Adrenal gland (tissue), 12 donors: ENCODE data around the gene ZNF783. TPM values are rescaled to one million over a fixed set of nuclear protein-coding genes. Genes with fewer than 3 reads are reported as not detected.
"Not testable (repeated sequence)": the region's sequence is repeated elsewhere in the genome, so short reads cannot be mapped to it uniquely, and the experiment has no call there.

ENCODE experiments used
- DNase-seq, 7 donors: peaks; one replicate each; pipeline ENCODE4 v3.0.0-alpha.2; 2019 to 2020
- H3K27ac ChIP-seq, 5 donors: fragments of 200-600 bp; sonication (generic) in 4 of 5; 1 replicate in 3 of 5; 2 replicates in 2 of 5; pipeline versions ENCODE4 v1.5.1 to v1.8.0; 2016 to 2020; ENCODE audit warnings: mild to moderate bottlenecking in 1 of 5
- H3K27me3 ChIP-seq: fragments of 200-600 bp; 2 replicates; pipeline ENCODE4 v1.8.0; 2021
- H3K36me3 ChIP-seq, 2 donors: fragments of 200-600 bp; replicated peaks in 1 of 2; 1 replicate in 1 of 2; 2 replicates in 1 of 2; pipeline versions ENCODE4 v1.5.1 to v1.8.0; 2018 to 2022
- H3K4me1 ChIP-seq, 2 donors: fragments of 200-600 bp; replicated peaks in 1 of 2; 1 replicate in 1 of 2; 2 replicates in 1 of 2; pipeline versions ENCODE4 v1.5.1 to v1.8.0; 2018 to 2021
- H3K4me3 ChIP-seq, 4 donors: fragments of 200-600 bp; sonication (generic) in 3 of 4; one replicate each; pipeline ENCODE4 v1.5.1; 2016 to 2018
- H3K9me3 ChIP-seq, 3 donors: fragments of 200-600 bp; sonication (generic) in 1 of 3; replicated peaks in 1 of 3; 1 replicate in 2 of 3; 2 replicates in 1 of 3; pipeline versions ENCODE4 v1.5.1 to v1.8.0; 2016 to 2021
- POLR2A ChIP-seq, 2 donors: fragments of 450-650 bp; IDR thresholded peaks; one replicate each; pipeline ENCODE4 v1.6.1; 2017; ENCODE audit warnings: antibody characterized with exemption in 2 of 2, mild to moderate bottlenecking in 2 of 2, moderate library complexity in 1 of 2
- WGBS, 4 donors: extraction: QIAGEN DNeasy Blood & Tissue Kit in 2 of 4; methylation state at CpG; one replicate each; pipeline versions ENCODE4 v1.1.5 to v1.1.7; 2013 to 2017; 5-methylcytosine and 5-hydroxymethylcytosine counted together
- intact Hi-C, 2 donors: fragments of 100-400 bp; cut with DNase I; formaldehyde crosslinking; loops; one replicate each; pipeline versions ENCODE4 v1.14.1 to v1.15.0; 2022 to 2023
- polyA plus RNA-seq, 3 donors: library from polyadenylated mRNA; stranded (reverse); fragments of 200-250 nt in 2 of 3; fragments of 350-450 nt in 1 of 3; fragmentation: Illumina TruSeq in 1 of 3; extraction: RNeasy Lipid Tissue Mini Kit (QIAGEN cat#74804) in 1 of 3; gene quantifications; one replicate each; pipeline ENCODE4 v1.2.3, GENCODE V29; 2013 to 2014
- total RNA-seq, 9 donors: library from RNA; depleted of rRNA in 4 of 9; stranded (reverse); fragments of >200 nt in 4 of 9; fragments of 120-200 nt in 1 of 9; fragmentation: NEBNext Ultra II Directional in 1 of 9; extraction: Animal tissue kit (Norgen Biotek cat#: 25700) in 1 of 9; gene quantifications; one replicate each; pipeline versions ENCODE4 v1.1.0 to v1.2.4, GENCODE V29; 2013 to 2023
- TF ChIP-seq, protein P1 (sequence below), 6 experiments: fragments of 450-650 bp in 4 of 6; fragments of 200-600 bp in 2 of 6; sonication (generic) in 1 of 6; IDR thresholded peaks; 1 replicate in 5 of 6; 2 replicates in 1 of 6; pipeline versions ENCODE4 v1.5.1 to v1.8.0; 2016 to 2021; ENCODE audit warnings: antibody characterized with exemption in 6 of 6, mild to moderate bottlenecking in 2 of 6, moderate library complexity in 1 of 6
- donor health status: healthy with polysubstance abuse.
- donor health status: Bipolar disorder and iron deficiency.
- donor health status: DM: yes; HTN: yes; CAD: no.
- donor health status: DM: no; HTN: no; CAD: no.
- donor health status: DM: no; HTN: no; CAD: no.
- donor health status: DM: yes; HTN: yes; CAD: no.

The ZNF783 gene
- total and polyA plus RNA-seq, 12 donors: 3.2 to 23.6 (median 8.5) TPM

DNA sequence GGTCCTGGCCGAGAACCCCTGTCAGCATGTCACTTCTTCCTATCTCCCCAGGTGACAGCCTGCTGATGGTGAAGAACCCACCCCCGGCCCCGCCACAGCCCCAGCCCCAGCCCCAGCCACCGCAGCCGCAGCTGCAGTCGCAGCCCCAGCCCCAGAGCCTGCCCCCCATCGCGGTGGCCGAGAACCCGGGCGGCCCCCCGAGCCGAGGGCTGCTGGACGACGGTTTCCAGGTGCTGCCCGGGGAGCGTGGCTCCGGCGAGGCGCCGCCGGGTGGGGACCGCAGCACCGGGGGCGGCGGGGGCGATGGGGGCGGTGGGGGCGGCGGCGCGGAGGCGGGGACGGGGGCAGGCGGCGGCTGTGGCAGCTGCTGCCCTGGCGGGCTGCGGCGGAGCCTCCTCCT lies 38.2 kb upstream of the ZNF783 start:
- H3K27me3 ChIP-seq: no peaks in the 10 kb centered on the region
- peaks cover 0 to 3% of the 10 kb centered on the region in 2 donors for H3K4me1 ChIP-seq
- no peak for DNase-seq
- intact Hi-C loops: no loop called here
- H3K36me3 ChIP-seq: peaks cover 0 to 46% of the 10 kb centered on the region in 2 donors
- peak overlapping the region in 3 of 5 donors; percentile 43 to 82 (median 73) for H3K27ac ChIP-seq
- no peak overlapping the region for H3K4me3 ChIP-seq
- no peaks in the 10 kb centered on the region for H3K9me3 ChIP-seq
- no peak for TF ChIP-seq POLR2A (IDR thresholded peaks at IDR 0.05)
- TF ChIP-seq, protein P1, sequence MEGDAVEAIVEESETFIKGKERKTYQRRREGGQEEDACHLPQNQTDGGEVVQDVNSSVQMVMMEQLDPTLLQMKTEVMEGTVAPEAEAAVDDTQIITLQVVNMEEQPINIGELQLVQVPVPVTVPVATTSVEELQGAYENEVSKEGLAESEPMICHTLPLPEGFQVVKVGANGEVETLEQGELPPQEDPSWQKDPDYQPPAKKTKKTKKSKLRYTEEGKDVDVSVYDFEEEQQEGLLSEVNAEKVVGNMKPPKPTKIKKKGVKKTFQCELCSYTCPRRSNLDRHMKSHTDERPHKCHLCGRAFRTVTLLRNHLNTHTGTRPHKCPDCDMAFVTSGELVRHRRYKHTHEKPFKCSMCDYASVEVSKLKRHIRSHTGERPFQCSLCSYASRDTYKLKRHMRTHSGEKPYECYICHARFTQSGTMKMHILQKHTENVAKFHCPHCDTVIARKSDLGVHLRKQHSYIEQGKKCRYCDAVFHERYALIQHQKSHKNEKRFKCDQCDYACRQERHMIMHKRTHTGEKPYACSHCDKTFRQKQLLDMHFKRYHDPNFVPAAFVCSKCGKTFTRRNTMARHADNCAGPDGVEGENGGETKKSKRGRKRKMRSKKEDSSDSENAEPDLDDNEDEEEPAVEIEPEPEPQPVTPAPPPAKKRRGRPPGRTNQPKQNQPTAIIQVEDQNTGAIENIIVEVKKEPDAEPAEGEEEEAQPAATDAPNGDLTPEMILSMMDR (IDR thresholded peaks at IDR 0.05): no peak
- WGBS, 4 donors: 92 to 100% (median 97%) methylated on average over 3 to 38 of the region's 39 CpGs

DNA sequence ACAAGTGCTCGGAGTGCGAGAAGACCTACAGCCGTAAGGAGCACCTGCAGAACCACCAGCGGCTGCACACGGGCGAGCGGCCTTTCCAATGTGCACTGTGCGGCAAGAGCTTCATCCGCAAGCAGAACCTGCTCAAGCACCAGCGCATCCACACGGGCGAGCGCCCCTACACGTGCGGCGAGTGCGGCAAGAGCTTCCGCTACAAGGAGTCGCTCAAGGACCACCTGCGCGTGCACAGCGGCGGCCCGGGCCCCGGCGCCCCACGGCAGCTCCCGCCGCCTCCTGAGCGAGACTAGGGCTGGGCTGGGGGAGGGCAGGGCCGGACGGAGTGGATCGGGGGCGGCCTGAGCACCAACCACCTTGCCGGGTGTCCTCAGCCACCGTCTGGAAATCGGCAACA lies 37.6 kb upstream of the ZNF783 start:
- intact Hi-C loops: no loop called here
- Histone ChIP-seq H3K4me3 (no peak overlapping the region), H3K36me3 (peaks cover 0 to 40% of the 10 kb centered on the region in 2 donors), H3K4me1 (peaks cover 0 to 3% of the 10 kb centered on the region in 2 donors), H3K27ac (no peak overlapping the region), H3K9me3 (no peaks in the 10 kb centered on the region), H3K27me3 (no peaks in the 10 kb centered on the region)
- TF ChIP-seq POLR2A (IDR thresholded peaks at IDR 0.05): no peak
- TF ChIP-seq, protein P1 (IDR thresholded peaks at IDR 0.05): no peak
- WGBS, 4 donors: 96 to 98% (median 96%) methylated on average over 10 to 37 of the region's 37 CpGs
- no peak for DNase-seq

DNA sequence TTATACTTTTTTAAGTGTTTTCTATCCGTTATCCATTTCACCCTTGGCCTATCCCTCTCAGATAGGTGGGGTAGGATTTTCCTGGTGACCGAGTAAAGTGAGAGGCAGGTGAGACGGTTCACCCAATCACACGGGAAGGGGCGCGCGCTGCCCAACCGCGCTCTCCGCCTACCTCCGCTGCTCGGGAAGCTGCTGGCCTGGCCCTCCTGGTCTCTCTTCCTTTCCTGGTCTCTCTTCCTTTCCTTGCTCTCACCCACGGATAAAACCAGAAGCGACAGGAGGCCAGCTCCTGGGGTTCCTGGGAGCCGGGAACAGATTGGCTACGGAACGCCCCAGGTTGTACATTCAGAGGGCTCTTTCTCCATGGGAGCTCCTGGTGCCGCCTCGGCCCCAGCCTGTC lies 36.9 kb upstream of the ZNF783 start:
- Histone ChIP-seq H3K27me3 (no peaks in the 10 kb centered on the region), H3K4me1 (peaks cover 0 to 3% of the 10 kb centered on the region in 2 donors), H3K4me3 (no peak overlapping the region), H3K9me3 (no peaks in the 10 kb centered on the region), H3K36me3 (peaks cover 0 to 33% of the 10 kb centered on the region in 2 donors), H3K27ac (no peak overlapping the region)
- intact Hi-C loops: no loop called here
- DNase-seq: no peak
- WGBS, 4 donors: 94 to 96% (median 95%) methylated on average over 13 to 19 of the region's 19 CpGs
- TF ChIP-seq, protein P1 (IDR thresholded peaks at IDR 0.05): no peak
- no peak for TF ChIP-seq POLR2A (IDR thresholded peaks at IDR 0.05)

DNA sequence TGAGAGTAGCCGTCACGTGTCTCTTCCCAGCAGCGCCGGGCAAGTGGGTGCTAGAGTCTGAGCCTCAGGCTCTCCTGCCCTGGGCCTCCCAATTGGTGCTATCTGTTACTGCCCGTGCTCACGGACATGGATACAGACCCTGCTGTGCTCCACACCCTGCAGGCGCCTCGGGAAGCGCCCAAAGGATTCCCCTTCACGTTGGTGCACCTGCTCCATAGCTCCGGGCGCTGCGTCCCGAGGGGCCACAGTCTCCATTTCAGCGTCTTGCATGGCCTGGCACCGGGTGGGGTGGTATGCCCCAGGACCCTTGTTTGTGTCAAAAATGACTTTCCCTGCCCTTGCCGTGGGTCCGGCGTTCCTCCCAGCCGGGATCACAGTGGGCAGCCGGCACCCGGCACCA lies 36.3 kb upstream of the ZNF783 start:
- no peak for DNase-seq
- TF ChIP-seq POLR2A (IDR thresholded peaks at IDR 0.05): no peak
- TF ChIP-seq, protein P1 (IDR thresholded peaks at IDR 0.05): no peak
- Histone ChIP-seq H3K4me1 (peaks cover 0 to 3% of the 10 kb centered on the region in 2 donors), H3K9me3 (no peaks in the 10 kb centered on the region), H3K27me3 (no peaks in the 10 kb centered on the region), H3K27ac (no peak overlapping the region), H3K36me3 (peaks cover 0 to 27% of the 10 kb centered on the region in 2 donors), H3K4me3 (no peak overlapping the region)
- WGBS, 4 donors: 93 to 98% (median 96%) methylated on average over 22 of the region's 22 CpGs
- intact Hi-C loops: no loop called here

DNA sequence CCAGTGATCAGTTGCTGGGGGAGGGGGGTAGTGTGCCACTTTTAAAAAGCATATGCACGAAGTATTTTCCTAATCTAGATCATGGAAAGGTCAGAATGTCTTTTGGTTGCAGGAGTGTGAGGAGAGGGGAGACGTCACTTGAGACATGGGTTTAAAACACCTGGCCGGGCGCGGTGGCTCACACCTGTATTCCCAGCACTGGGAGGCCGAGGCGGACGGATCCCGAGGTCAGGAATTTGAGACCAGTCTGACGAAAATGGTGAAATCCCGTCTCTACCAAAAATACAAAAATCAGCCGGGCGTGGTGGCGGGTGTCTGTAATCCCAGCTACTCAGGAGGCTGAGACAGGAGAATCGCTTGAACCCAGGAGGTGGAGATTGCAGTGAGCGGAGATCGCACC lies 35.6 kb upstream of the ZNF783 start:
- 91 to 95% (median 93%) methylated on average over 17 of the region's 17 CpGs for WGBS, 4 donors
- DNase-seq, H3K9me3 ChIP-seq, H3K4me3 ChIP-seq, H3K27me3 ChIP-seq, intact Hi-C loops, H3K27ac ChIP-seq, H3K4me1 ChIP-seq: not testable (repeated sequence)
- H3K36me3 ChIP-seq: peaks cover 0 to 20% of the 10 kb centered on the region in 2 donors
